Vagina (tissue), 2 donors: ENCODE measurements around the gene SLC23A2.

ENCODE experiments used
- POLR2A ChIP-seq, 2 donors: fragments of 450-650 bp; IDR thresholded peaks; one replicate each; pipeline ENCODE4 v1.6.1; 2017; ENCODE audit warnings: antibody characterized with exemption in 2 of 2, mild to moderate bottlenecking in 2 of 2, moderate library complexity in 2 of 2
- POLR2AphosphoS5 ChIP-seq, 2 donors: sonication (generic); formaldehyde crosslinking; IDR thresholded peaks; one replicate each; pipeline ENCODE4 v1.9.0; 2017; ENCODE audit warnings: antibody characterized with exemption in 2 of 2, mild to moderate bottlenecking in 2 of 2, low read depth in 1 of 2; ENCODE audit not compliant: insufficient read depth in 1 of 2
- TF ChIP-seq, protein P1 (sequence below), 3 experiments: fragments of 450-650 bp in 2 of 3; fragments of 200-600 bp in 1 of 3; sonication (generic) in 1 of 3; IDR thresholded peaks; one replicate each; pipeline ENCODE4 v1.5.1; 2017 to 2019; ENCODE audit warnings: antibody characterized with exemption in 3 of 3, mild to moderate bottlenecking in 2 of 3, moderate library complexity in 2 of 3

GRCh38 chr20:4891190-4891763 lies 110.0 kb downstream of the SLC23A2 start:
- TF ChIP-seq, protein P1, sequence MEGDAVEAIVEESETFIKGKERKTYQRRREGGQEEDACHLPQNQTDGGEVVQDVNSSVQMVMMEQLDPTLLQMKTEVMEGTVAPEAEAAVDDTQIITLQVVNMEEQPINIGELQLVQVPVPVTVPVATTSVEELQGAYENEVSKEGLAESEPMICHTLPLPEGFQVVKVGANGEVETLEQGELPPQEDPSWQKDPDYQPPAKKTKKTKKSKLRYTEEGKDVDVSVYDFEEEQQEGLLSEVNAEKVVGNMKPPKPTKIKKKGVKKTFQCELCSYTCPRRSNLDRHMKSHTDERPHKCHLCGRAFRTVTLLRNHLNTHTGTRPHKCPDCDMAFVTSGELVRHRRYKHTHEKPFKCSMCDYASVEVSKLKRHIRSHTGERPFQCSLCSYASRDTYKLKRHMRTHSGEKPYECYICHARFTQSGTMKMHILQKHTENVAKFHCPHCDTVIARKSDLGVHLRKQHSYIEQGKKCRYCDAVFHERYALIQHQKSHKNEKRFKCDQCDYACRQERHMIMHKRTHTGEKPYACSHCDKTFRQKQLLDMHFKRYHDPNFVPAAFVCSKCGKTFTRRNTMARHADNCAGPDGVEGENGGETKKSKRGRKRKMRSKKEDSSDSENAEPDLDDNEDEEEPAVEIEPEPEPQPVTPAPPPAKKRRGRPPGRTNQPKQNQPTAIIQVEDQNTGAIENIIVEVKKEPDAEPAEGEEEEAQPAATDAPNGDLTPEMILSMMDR (IDR thresholded peaks at IDR 0.05) = no peak
- no peak for TF ChIP-seq POLR2A (IDR thresholded peaks at IDR 0.05)
- TF ChIP-seq POLR2AphosphoS5 (IDR thresholded peaks at IDR 0.05; ENCODE audit: insufficient read depth in 1 of 2, low read depth in 1 of 2) = no peak
